NCI-H774 (cell line): Measurements from ENCODE around the gene LIMD2.

Experiments
- DNase-seq: peaks from one replicate; lab custom pipeline; 2025; lab: John Stamatoyannopoulos, UW

LIMD2 gene

DNA sequence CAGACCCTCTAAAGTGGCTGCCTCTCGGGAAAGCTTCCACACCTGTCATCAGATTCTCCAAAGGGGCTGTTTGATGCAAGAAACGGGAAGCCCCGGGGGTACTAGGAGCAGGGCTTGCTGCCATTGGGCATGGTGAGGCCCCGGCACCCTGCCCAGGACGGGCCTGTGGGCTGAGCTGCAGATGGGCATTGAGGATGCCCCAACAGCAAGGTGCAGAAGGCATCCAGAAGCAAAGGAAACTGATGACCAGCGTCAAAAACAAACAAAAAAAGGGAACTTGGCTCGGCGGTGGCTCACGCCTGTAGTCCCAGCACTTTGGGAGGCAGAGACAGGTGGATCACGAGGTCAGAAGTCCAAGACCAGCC, 1.5 kb upstream of the LIMD2 start:
- DNase-seq: no peak

DNA sequence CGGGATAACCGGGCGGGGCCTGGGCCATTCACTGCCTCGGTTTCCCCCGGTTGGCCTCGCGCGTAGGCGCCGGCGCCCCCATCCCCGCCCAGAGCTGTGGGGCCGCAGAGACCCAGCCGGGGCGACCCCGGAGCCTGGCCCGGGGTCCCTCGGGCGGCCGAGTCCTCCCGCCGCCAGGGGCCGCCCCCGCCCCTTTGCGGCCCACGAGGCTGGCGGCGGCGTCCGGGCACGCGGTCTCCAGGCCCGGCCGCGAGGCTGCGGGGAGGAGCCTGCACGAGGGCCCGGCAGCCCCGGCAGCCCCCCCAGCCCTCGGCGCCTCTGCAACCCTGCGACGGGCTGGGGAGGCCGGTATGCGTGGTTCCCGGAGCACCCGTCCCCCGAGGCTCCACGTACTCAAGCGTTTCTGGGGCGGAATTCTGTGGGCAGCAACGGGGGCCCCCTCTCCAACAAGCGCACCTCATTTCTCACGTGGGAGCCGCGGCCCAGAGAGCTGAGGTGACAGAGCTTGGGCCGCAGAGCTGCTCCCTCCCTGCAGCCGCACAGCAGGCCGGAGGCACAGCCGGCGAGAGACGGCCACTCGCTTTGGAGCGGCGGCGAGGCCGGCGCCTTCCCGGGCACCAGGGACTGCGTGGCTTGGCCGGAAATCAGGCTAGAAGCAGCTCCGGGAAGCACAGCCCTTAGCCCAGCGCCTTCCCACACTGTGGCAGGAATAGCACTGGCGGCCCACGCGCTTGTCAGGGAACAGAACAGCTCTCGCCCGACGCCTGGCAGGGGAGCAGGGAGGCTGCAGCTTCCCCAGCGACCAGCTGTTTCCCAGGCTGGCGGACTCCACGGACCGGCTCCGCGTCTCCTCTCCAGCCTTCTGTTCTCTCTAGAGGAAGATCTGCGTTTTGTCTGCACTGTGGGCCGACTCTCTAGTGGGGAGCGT, 867 bp upstream of the LIMD2 start:
- no peak for DNase-seq

DNA sequence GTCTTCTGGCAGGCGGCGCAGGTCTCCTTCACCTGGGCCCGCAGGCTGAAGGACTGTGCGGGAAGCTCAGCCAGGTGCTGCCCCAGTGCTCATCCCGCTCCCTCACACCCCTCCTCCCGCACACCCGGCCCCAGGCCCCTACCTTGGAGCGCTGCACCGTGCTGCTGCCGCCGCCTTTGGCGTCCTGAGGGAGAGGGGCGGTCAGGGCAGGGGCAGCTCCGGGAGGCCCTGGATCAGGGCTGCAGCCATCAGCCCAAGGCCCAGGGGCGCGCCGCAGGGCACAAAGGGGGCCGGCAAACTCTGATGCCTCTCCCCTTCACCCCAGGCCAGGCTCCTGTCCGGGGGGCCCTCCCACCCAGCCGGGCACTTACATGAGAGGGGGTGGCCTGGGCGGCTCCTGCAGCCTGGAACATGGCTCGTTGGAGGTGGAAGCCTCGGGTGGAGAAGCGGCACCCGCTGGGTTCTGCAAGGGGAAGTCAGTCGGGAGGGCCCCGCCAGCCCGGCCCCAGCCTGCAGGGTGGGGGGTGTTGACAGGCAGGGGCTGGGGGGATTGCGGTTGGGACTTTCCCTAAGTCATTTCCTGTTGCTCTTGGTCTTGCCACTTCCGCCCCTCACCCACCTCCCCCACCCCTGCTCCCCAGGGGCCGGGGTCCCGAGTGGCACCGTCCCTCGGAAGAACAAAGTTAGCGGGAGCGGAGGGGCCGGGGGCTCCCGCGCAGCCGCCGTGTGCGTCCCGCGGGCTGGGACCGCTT, 863 bp downstream of the LIMD2 start:
- DNase-seq: no peak

DNA sequence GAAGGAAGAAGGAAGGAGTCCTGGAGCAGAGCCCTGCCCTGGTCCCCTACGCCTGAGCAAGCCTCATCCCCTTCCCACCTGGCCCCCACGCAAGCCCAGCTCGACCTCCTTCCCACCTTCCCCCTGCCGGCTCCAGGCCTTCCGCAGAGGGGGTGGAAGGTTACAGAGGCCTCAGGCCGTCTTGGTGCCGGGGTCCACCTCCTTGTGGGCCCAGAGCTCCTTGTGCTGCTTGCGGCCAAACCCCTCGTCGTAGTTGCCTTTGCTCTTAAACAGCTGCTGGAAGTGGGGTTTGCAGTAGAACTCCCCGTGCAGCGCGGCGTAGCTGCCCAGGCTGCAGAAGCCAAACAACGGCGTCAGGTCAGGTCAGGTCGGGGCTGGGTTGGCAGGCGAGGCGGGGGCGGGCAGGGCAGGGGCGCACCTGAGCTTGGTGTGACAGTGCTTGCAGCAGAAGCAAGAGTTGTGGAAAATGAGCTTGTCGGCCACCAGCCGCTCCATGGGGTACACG, 1.5 kb downstream of the LIMD2 start:
- DNase-seq: no peak

DNA sequence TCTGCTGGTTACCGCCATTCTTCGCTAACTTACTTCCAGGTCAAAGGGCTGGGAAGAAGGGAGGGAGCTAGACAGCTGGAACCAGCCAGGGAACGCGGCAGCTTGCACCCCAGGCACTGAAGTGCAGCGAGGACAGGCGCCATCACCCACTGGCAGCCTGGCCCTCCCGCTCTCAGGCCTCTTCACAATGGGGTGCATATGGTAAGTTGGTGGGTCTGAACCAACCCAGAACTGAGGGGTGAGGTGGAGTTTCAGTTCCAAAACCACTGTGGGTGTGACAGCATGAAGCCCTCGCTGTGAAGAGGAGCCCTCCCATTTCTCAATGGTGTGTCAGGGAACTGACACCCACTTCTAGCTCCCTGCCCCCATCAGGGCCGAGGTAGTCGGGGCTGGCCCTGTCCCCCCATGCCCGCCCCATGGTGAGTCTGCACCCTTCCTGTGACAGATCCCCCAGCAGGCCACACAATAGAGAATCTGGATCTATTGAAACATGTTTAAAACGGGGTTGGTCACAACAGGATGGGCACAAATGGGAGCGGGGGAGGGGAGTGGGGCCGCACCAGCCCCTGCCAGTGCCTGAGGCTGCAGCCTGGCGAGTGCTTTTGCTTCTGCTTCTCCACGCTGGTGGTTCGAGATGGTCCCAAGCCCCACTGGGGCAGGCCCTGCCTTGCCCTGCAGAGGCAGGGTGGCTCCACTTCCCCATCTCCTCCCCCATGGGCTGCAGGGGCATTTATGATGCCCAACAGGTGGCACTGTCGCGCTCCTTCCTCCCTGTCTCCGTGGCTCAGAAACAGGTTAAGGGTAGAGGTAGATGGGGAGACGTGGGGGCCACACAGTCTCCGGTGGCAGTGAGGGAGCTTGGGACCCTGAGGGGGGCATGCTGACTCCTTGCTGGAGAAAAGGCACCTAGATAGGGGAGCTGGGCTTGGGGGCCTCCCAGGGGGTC, 2.3 kb downstream of the LIMD2 start:
- no peak for DNase-seq

DNA sequence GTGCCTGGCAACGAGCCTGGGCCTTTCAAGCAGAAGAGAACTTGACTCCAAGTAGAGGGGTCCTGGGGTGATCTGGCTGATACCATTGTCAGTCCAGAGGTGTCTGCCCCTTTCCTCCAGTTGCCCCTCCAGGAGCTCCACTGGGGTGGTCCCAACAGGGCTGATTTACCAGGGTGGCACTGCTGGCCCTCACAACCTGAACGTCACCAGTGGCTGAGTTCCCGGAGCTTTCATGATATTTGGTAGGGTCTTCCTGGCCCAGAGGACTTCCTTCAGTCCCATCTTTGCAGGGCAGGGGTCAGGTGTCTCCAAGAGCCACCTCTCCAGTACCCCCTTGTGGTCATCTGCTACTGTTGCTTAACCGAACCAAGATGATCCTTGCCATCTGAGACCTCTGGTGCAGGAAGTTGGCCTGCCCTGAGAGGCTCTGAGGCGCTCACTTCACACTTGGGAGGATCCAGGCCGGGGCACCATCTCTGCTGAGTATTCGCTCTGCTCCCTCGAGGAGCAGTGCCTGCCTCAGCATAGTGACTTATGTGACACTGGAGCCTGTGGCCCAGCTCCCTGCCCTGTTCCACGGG, 3.5 kb downstream of the LIMD2 start:
- DNase-seq: no peak

DNA sequence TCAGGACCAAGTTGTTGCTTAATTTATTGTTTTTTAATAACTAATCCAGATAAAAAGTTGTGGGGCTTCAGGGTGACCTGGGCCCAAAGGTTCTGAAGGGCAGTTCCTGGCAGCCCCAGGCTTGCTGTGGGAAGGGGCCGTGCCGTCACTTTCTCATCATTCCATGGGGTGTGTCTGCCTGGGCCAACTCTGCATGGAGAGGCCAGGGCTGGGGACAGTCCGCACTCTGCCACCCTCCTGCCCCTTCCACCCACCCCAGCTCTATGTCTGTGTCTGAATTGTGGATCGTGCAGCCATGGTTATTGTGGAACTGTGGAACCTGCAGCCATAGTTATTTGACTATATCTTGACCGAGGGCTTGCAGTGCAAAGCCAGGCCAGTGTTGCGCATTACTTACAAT, 4.0 kb downstream of the LIMD2 start:
- no peak for DNase-seq

DNA sequence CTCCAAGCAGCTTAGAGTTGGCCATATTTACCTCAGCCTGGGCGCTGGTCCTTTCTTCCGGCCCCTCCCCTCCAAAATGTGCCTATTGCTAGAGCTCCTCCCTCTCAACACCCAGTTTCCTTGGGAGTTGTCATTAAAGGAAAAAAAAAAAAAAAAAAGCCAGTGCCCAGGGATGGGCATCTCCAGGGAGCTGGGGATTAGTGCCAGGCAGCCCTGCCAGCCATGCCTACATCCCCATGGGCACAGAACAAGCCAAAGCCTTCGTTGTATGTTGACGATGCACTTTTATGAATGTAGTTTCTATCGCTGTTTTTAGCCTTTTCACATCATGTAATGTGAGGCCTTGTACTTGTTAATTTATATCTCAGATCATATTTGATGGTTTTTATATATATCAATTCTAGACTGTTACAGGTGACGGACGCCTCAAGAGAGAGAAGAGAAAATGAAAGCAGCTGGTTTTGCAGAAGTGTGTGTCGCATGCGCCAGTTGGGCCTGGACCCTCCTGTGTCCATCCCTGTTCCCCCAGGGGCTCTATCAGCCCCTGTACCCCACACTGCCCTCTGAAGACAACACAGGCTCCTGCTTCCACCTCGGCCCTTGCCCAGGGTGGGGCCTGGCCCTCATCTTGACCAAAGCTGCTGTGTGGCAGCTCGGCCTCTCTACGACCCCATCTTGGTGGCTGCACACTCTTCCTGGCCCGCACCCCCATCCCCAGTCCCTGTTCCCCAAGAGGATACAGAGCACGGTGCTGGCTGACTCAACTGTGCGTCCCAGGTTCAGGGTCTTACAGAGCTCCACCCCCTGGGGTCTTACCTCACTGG, 4.8 kb downstream of the LIMD2 start:
- no peak for DNase-seq

DNA sequence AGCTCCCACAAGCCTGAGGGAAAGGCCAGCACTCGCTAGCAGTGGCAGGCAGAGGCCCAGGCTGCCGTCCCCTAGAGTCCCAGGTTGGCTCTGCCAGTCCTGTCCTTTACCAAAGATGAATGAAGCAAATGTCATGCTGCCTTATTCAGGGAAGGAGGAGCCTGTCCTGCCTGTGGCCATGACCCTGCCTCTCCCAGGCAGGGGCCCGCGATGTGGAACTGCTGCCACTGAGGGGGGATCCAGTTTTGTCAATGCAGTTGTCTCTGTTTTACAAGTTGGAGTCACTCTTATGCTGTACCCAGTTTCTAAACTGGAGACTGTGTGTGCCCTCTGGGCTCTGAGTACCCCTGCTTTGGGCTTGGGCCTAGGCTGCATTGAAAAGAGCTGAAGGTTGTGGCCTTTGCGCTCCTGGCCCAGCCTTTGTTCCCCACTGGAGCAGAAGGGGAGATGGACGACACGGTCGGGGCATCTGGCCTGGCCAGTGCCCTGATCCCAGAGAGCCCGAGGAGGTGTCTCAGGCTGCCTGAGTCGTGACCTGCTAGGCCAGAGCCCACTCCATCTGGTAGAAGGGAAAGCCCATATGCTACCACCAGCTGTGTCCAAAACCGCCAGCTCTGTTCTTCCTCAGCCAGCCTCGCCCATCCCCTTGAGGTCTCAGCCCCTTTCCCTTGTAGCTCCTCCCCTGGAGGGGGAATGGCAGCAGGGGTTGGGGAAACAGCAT, 5.5 kb downstream of the LIMD2 start:
- DNase-seq: no peak

DNA sequence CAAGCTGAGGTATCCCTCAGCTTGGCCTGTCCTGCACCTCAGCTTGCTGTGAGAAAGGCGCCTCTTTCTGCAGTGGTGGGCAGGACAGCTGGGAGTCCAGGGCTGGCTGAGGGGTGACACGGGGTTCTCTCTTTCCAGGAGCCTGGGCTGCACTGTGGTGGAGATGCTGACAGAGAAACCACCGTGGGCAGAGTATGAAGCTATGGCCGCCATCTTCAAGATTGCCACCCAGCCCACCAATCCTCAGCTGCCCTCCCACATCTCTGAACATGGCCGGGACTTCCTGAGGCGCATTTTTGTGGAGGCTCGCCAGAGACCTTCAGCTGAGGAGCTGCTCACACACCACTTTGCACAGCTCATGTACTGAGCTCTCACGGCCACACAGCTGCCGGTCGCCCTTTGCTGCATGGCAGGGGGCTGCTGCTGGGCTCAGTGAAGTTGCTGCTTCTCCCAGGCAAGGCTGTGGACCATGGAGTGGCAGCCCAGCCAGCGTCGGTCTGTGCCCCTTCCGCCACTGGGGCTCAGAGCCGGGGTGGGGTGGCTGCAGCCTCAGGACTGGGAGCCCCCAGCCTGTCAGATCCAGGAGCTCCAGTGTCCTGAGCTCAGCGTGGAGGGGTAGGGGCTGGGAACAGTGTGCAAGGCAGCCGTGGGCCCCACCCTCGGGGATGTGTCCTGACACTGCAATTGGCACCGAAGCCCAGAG, 6.4 kb downstream of the LIMD2 start:
- no peak for DNase-seq

DNA sequence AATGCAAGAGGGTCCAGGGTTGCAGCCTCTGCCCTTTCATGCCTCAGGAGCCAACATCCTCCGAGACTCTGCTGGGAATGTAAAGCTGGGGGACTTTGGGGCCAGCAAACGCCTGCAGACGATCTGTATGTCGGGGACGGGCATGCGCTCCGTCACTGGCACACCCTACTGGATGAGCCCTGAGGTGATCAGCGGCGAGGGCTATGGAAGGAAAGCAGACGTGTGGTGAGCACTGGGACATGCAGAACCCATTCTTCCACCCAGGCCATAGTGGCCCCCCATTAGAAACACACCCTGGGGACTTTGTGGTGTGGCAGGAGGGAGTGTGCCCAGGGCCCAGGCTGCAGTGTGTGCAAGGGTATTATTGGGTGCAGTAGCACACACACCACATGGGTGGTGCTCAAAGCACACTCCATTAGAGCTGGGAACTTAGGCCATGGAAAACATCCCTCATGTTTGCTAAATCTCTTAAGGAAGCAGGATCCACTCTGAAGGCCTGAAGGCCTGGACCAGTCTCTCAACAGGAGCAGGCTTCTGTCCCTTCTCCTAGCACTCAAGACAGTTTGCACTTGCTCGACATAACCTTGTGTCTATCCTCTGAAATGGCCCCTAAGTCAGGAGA, 7.6 kb downstream of the LIMD2 start:
- DNase-seq: no peak

DNA sequence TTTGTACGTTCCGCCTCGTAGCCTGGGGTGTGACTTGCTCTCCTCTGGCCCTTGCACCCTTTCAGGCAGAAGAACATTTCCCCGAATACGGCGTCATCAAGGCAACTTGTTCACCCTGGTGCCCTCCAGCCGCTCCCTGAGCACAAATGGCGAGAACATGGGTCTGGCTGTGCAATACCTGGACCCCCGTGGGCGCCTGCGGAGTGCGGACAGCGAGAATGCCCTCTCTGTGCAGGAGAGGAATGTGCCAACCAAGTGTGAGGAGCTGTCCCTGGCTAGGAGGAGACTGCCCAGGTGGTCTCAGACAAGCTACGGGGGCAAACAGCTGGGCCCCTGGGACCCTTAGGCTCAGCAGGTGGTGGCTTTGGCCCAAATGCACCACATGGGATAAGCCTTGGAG, 10.4 kb downstream of the LIMD2 start:
- DNase-seq: no peak

DNA sequence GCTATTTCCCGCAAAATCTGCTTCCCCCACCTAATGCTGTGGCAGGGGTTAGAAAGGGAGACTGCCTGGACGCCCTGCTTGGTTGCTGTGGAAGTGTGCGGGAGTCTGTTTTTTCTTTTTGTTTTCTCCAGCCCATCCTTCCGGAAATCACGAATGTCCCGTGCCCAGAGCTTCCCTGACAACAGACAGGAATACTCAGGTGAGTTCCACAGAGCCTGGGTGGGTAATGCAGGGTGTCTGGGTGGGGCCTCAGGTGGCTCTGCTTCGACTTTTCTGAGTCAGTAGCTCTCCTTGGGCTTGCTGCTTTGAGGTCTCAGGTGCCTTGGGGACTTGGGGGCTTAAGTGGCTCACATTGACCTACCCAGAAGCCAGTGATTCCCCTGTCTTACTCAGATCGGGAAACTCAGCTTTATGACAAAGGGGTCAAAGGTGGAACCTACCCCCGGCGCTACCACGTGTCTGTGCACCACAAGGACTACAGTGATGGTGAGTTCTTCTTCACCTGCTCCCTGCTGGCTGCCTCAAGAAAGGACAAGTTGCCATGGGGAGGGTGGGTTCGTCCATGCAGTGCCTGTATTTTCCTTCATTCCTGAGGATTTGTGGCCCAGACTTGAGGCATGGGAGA, 11.4 kb downstream of the LIMD2 start:
- no peak for DNase-seq

DNA sequence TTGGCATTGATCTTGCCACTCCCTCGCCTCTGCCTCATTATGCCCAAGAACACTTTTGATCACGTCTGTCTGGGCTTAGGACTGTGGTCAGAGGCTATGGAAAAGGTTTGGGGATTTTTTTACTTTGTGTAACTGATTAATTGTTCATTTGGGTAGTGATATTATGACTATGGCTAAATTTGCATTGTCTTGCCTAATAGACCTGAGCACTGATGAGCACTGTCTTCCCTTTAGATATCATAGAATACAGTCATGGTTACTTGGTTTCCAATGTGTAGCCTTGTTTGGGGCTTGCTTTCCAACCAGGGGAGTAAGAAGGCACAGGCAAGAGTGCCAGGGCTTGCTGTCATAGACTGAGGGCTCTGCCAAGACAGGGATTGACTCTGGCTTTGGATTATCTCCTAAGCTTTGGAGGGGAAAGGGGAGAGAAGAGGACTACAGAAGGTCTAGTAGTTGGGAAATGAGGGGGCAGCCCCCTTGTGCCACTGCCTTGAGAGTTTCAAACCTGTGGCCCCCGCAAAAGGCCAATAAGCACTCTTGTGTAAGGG, 13.7 kb downstream of the LIMD2 start:
- no peak for DNase-seq

DNA sequence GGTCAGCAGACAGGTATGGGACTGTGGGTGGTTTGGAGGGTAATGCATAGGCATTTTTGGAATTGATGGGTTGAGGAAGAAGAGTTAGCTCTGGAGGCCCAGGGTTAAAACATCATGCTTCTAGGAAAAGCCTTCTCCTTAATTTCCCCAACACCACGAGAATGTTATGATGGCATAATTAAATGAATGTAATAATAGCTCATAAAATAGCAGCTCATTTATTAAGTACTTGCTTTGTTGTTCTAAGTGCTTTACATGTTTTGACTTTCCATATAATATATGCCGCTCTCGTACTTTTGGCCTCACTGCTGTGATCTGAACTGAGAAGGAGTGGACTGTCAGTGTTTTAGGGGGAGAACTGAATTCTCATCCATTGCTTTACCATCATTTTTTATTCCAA, 14.3 kb downstream of the LIMD2 start:
- no peak for DNase-seq

DNA sequence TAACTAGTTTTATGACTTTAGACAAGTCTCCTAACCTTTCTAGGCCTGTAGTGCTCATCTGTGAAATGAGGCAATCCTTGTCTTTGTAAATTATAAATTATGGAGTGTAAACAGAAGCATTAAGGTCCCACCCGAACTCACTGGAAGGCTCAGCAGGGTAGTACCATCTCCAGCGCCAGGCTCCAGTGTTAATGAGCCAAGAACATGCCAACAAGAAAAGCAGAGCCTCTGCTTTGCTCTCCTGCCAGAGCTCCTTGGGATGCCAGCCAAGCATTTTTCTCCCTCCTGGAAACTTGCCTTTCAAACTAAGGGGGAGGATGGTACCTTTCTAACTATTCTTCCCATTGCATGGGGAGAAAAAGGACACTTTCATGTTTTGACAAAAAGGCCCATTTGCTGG, 14.9 kb downstream of the LIMD2 start:
- no peak for DNase-seq

DNA sequence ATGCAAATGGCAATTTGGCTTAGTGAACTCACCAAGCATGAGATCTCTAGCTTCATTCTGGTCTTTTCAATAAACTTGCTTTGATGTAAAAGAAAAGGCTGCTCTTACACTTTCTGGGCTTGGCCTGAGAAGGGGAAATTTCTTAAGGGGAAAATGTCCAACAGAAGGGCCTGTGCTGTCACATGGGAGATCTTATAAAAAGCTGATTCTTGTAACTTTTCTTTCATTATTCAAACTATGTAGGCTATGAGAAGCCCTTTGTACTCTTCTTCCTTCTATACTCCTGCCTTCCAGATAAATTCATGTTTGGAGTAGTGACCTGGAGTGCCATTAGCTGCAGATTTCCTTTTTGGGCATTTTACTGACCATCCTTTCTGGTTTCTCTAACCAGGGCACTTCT, 16.9 kb downstream of the LIMD2 start:
- DNase-seq: no peak

DNA sequence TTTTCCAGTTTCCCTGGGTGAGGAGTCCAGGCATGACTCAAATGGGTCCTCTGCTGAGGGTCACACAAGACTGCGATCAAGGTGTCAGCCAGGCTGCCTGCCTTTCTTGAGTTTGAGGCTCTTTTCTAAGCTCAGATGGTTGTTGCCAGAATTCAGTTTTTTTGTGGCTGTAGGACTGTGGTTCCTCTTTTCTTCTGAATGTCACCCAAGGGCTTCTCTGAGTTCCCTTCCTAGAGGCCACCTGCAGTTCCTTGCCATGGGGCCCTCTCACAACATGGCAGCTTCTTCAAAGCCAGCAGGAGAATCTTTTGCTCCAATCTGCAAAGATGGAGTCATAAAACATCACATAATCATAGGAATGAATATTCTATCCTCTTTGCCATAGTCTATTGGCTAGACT, 17.5 kb downstream of the LIMD2 start:
- DNase-seq: no peak
